GM10248 (cell line): ENCODE data around the gene FBXO38.

Source experiments
- CTCF ChIA-PET: fragments of 300-600 bp; sonication (Branson Sonifier 250); formaldehyde crosslinking; extraction: SDS; loops from one replicate; lab custom pipeline; 2021; ENCODE audit warnings: antibody characterized with exemption; lab: Yijun Ruan, JAX
- POLR2A ChIA-PET: fragments of 350-650 bp; sonication (Branson Sonifier 250); formaldehyde crosslinking; extraction: SDS; loops from one replicate; lab custom pipeline; 2020; ENCODE audit warnings: antibody characterized with exemption; lab: Yijun Ruan, JAX
- DNase-seq: peaks from one replicate; pipeline ENCODE4 v3.0.0; 2012; ENCODE audit errors: extremely low spot score
- CTCF ChIP-seq: IDR thresholded peaks from 2 replicates; pipeline ENCODE4 v1.5.1; 2012; ENCODE audit warnings: mild to moderate bottlenecking, low read depth; ENCODE audit errors: extremely low read depth, missing control alignments, control extremely low read depth

FBXO38 gene

DNA sequence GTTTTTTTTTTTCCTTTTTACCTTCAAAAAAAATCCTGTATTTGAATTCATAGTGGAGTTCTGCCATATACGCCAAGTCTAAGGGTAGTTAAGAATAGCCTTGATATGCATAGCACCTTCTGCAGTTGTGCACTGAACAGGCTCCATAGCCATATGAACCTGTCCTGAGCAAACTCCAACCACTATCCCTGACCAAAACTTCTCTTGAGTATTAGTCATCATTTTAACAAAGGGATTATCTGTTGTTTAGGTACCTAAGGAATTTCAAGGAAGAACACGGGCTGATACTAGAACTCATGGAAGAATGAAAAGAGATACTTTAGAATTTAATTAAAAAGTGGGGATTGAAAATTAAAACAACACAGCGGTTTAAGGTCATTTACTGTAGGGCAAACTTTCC, 1.9 kb upstream of the FBXO38 start:
- TF ChIP-seq CTCF = no peak
- DNase-seq = no peak
- POLR2A ChIA-PET = no interaction called here
- CTCF ChIA-PET = interaction anchor here (1.1 to 1.2 kb wide), 2 partner anchors 10 to 63 kb away, joined by 3 to 5 read pairs; no protein-coding TSS in a partner anchor

DNA sequence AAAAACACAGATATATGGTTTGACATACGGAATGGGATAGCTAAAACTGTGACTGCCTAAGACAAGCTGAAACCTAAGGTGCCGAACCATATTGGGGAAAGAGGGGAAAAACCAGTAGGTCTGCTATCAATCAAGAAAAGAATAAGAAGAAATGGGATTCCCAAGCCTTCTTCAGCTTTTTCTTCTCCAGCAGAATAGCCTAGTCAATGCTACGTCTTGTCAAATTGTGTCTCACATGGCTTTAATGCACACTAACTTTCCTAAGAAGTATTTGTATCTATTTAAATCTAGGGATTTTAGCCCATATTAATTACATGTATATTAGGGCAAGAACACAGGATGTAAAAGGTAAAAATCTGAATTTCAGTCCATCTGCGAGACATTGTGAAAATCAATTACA, 797 bp upstream of the FBXO38 start:
- no peak for TF ChIP-seq CTCF
- ChIA-PET POLR2A (no interaction called here), CTCF (interaction anchor here (0.6 to 1.2 kb wide), 2 partner anchors 11 to 1945 kb away, joined by 3 to 5 read pairs; no protein-coding TSS in a partner anchor)
- DNase-seq = no peak

GRCh38 chr5:148384380-148384737, 601 bp downstream of the FBXO38 start:
- TF ChIP-seq CTCF = no peak
- ChIA-PET POLR2A (no interaction called here), CTCF (interaction anchor here (1.3 to 1.5 kb wide), 2 partner anchors 8 to 10 kb away, joined by 3 to 9 read pairs; no protein-coding TSS in a partner anchor)
- DNase-seq = peak; percentile 16

- no peak for TF ChIP-seq CTCF
- CTCF ChIA-PET = interaction anchor here (1.2 to 1.5 kb wide), 3 partner anchors 7 to 59 kb away, joined by 3 to 9 read pairs (median 3); no protein-coding TSS in a partner anchor
Observed at GRCh38 chr5:148385094-148385493, 1.3 kb downstream of the FBXO38 start.

DNA sequence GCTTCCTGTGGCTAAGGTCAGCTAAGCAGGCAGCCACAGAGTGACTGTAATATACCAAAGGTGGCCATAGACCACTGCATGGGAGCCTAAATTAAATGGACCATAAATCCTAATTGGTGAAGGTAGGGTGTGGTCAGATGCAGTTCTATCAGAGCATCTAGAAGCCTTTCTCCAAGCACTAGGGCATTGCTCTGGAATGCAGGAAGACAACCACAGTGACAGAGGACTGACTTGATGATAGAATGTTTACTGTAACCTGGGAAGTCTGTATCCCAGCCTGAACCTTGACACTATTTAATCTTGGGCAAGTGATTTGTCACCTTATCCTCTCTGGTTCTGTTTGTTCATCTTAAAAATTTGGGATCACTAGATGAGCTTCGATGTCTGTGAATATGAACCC, 2.3 kb downstream of the FBXO38 start:
- no peak for DNase-seq
- CTCF ChIA-PET = interaction anchor here (0.7 to 1.2 kb wide), 2 partner anchors 12 to 58 kb away, joined by 3 read pairs; no protein-coding TSS in a partner anchor
- TF ChIP-seq CTCF = no peak
- POLR2A ChIA-PET = no interaction called here

More at GRCh38 chr5:148385094-148385493, 1.3 kb downstream of the FBXO38 start:
- POLR2A ChIA-PET = no interaction called here
- no peak for DNase-seq

GRCh38 chr5:148387325-148387724, 3.6 kb downstream of the FBXO38 start:
- CTCF ChIA-PET = interaction anchor here (2.2 kb wide), 1 partner anchor 14 kb away, joined by 10 read pairs; no protein-coding TSS in a partner anchor
- no peak for TF ChIP-seq CTCF
- POLR2A ChIA-PET = interaction anchor here (0.6 kb wide), 1 partner anchor 1614 kb away, joined by 7 read pairs; no protein-coding TSS in a partner anchor
- DNase-seq = no peak

GRCh38 chr5:148388696-148389095, 4.9 kb downstream of the FBXO38 start:
- TF ChIP-seq CTCF = no peak
- DNase-seq = no peak
- ChIA-PET POLR2A (no interaction called here), CTCF (interaction anchor here (1.5 to 2.2 kb wide), 3 partner anchors 11 to 14 kb away, joined by 4 to 10 read pairs (median 5); no protein-coding TSS in a partner anchor)
